Measurements from ENCODE around the gene PCIF1.

The PCIF1 gene

DNA sequence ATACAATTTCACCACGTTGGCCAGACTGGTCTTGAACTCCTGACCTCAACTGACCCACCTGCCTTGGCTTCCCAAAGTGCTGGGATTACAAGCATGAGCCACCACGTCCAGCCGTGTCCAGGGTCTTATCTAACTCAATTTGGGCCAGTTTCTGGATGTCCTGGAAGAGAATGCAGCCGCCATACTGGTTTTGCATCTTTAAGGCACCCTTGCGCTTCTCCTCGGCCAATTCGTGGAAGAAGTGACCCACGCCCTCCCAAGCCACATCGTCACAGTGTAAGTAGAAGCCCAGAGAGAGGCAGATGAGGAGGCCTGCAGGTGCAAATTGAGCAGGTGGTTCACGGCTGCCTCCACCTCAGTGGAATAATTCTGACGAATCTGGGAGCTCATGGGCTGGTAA lies 41.2 kb downstream of the PCIF1 start:
- no peaks in the 10 kb centered on the region for H3K36me3 ChIP-seq
- no peak overlapping the region for H3K27ac ChIP-seq
- TF ChIP-seq, protein P1, sequence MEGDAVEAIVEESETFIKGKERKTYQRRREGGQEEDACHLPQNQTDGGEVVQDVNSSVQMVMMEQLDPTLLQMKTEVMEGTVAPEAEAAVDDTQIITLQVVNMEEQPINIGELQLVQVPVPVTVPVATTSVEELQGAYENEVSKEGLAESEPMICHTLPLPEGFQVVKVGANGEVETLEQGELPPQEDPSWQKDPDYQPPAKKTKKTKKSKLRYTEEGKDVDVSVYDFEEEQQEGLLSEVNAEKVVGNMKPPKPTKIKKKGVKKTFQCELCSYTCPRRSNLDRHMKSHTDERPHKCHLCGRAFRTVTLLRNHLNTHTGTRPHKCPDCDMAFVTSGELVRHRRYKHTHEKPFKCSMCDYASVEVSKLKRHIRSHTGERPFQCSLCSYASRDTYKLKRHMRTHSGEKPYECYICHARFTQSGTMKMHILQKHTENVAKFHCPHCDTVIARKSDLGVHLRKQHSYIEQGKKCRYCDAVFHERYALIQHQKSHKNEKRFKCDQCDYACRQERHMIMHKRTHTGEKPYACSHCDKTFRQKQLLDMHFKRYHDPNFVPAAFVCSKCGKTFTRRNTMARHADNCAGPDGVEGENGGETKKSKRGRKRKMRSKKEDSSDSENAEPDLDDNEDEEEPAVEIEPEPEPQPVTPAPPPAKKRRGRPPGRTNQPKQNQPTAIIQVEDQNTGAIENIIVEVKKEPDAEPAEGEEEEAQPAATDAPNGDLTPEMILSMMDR (IDR thresholded peaks at IDR 0.05), result no peak
- H3K4me3 ChIP-seq (ENCODE audit: low read depth in 1 of 2, low read length in 1 of 2), result no peak overlapping the region
- peaks cover 37% of the 10 kb centered on the region for H3K27me3 ChIP-seq
- H3K9me3 ChIP-seq, result no peaks in the 10 kb centered on the region
- H3K4me1 ChIP-seq (ENCODE audit: control insufficient read depth in 1 of 2, insufficient read depth in 1 of 2, low read depth in 1 of 2, low read length in 1 of 2), result peaks cover 16 to 21% of the 10 kb centered on the region in 2 experiments

DNA sequence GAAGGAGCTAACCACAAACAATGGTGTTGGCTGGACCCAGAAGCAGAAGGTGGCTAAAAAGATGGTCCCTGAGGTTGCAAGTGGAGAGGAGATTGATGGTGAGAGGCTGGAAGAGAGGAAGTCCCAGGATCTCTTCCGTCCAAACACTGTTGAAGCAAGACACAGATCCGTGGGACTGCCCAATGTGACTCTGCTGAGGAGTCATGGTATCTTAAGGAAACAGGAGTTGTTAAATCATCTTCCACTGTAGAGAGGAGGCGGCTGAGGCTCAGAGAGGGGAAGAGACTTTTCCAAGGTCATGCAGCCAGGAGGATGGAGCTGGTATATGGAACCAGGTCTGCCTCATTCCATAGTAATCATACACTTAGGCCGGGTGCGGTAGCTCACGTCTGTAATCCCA lies 41.6 kb downstream of the PCIF1 start:
- TF ChIP-seq, protein P1 (IDR thresholded peaks at IDR 0.05), result no peak
- H3K27me3 ChIP-seq, result peaks cover 41% of the 10 kb centered on the region

DNA sequence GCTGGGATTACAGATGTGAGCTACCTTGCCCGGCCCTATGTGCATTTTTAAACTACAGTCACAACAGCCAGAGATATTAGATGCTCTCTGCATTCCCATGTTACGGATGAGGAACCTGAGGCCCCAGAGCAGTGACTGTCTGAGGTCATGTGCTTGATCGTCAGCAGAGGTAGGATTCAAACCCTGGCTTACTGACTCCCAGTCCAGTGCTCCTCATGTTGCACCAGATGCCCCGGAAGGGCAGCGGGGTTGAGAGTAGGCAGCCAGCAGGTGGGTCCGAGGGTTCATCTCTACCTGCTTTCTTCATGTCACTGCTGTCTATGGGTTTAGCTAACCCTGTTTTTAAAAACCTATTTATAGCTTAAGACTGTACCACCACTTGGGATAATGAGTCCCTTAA lies 46.8 kb downstream of the PCIF1 start:
- H3K27me3 ChIP-seq, result peaks cover 69% of the 10 kb centered on the region
- no peak overlapping the region for H3K4me3 ChIP-seq (ENCODE audit: low read depth in 1 of 2, low read length in 1 of 2)
- no peaks in the 10 kb centered on the region for H3K9me3 ChIP-seq
- TF ChIP-seq, protein P1 (IDR thresholded peaks at IDR 0.05), result no peak
- H3K36me3 ChIP-seq, result no peaks in the 10 kb centered on the region
- no peaks in the 10 kb centered on the region for H3K4me1 ChIP-seq (ENCODE audit: control insufficient read depth in 1 of 2, insufficient read depth in 1 of 2, low read depth in 1 of 2, low read length in 1 of 2)
- H3K27ac ChIP-seq, result no peak overlapping the region

More for the DNA sequence above, 41.6 kb downstream of the PCIF1 start:
- Histone ChIP-seq H3K27ac (no peak overlapping the region), H3K9me3 (no peaks in the 10 kb centered on the region), H3K36me3 (no peaks in the 10 kb centered on the region), H3K4me1 (ENCODE audit: control insufficient read depth in 1 of 2, insufficient read depth in 1 of 2, low read depth in 1 of 2, low read length in 1 of 2) (peaks cover 12 to 17% of the 10 kb centered on the region in 2 experiments), H3K4me3 (ENCODE audit: low read depth in 1 of 2, low read length in 1 of 2) (no peak overlapping the region)

DNA sequence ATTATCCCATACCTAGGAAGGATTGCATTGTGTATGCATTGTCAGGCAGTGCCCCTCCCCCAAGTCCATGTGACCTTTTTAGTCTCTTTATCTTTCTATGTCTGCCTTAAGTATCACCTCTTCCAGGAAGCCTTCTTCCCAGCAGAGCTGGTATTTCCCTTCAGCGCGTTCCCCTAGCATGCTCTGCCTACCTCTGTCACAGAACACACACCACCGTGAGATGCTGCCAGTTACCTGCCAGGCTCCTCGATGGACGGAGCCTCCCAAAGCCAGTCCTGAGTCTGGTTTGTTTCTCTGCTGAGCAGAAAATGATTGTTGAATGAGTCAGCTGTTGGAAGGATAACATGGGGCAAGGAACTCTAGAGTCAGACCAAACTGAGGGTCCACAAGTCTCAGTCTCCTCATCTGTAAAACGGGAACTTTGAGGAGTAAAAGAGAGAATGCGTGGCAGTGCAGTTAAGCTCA lies 48.8 kb downstream of the PCIF1 start:
- H3K4me3 ChIP-seq (ENCODE audit: low read depth in 1 of 2, low read length in 1 of 2), result no peak overlapping the region
- no peaks in the 10 kb centered on the region for H3K9me3 ChIP-seq
- H3K27me3 ChIP-seq, result peaks cover 55% of the 10 kb centered on the region
- H3K4me1 ChIP-seq (ENCODE audit: control insufficient read depth in 1 of 2, insufficient read depth in 1 of 2, low read depth in 1 of 2, low read length in 1 of 2), result peaks cover 15 to 17% of the 10 kb centered on the region in 2 experiments
- TF ChIP-seq, protein P1 (IDR thresholded peaks at IDR 0.05), result no peak
- no peaks in the 10 kb centered on the region for H3K36me3 ChIP-seq
- H3K27ac ChIP-seq, result no peak overlapping the region

DNA sequence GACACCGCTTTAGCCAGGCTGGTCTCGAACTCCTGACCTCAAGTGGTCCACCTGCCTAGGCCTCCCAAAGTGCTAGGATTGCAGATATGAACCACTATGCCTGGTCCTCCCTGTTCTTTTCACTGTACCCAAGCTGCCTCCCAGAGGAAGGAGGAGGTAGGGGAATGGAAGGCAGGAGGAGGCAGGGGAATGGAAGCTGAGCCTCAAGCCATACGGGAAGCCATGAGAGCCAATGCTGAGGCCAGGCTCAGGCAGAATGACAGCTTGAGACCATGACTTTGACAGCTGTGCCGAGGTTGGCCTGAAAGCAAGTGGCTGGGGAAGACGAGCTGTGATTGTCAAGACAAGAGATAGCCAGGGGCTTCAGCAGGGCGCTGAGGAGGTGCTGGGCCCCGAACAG lies 51.1 kb downstream of the PCIF1 start:
- Histone ChIP-seq H3K27me3 (peaks cover 32% of the 10 kb centered on the region), H3K9me3 (no peaks in the 10 kb centered on the region), H3K4me1 (ENCODE audit: control insufficient read depth in 1 of 2, insufficient read depth in 1 of 2, low read depth in 1 of 2, low read length in 1 of 2) (peaks cover 15 to 22% of the 10 kb centered on the region in 2 experiments), H3K36me3 (no peaks in the 10 kb centered on the region), H3K27ac (no peak overlapping the region), H3K4me3 (ENCODE audit: low read depth in 1 of 2, low read length in 1 of 2) (no peak overlapping the region)
- TF ChIP-seq, protein P1 (IDR thresholded peaks at IDR 0.05), result no peak
